ENCODE measurements around the gene NCBP3. TPM values are rescaled to one million over a fixed set of nuclear protein-coding genes. Genes with fewer than 3 reads are reported as not detected.

NCBP3 gene
- total RNA-seq, 4 donors from 2014 or later: 9.5 to 15.2 (median 14.5) TPM

DNA sequence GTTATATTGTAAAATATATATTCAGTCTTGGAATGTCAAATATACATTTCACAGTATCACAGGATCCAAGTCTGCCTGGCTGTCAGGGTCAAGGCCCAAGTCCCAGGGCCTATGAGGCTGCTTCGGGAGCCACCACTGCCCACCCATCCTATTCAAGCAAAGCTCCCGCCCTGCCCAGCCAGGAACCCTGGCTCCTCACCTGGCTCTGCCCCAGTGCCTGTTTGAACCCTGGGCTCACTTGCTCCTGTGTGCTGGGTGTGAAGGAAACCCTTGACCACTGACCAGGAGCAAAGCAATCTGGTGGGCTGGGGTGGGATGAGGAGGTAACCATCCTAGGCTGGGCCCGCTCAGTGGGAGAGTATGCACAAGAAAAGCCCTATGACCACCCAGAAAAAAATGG lies 72.1 kb downstream of the NCBP3 start:
- Histone ChIP-seq H3K4me1 (no peaks in the 10 kb centered on the region), H3K9me3 (no peaks in the 10 kb centered on the region), H3K4me3 (no peak overlapping the region), H3K27me3 (no peaks in the 10 kb centered on the region), H3K27ac (no peak overlapping the region), H3K36me3 (no peaks in the 10 kb centered on the region)
- no peak for TF ChIP-seq POLR2A (IDR thresholded peaks at IDR 0.05)
- TF ChIP-seq, protein P1, sequence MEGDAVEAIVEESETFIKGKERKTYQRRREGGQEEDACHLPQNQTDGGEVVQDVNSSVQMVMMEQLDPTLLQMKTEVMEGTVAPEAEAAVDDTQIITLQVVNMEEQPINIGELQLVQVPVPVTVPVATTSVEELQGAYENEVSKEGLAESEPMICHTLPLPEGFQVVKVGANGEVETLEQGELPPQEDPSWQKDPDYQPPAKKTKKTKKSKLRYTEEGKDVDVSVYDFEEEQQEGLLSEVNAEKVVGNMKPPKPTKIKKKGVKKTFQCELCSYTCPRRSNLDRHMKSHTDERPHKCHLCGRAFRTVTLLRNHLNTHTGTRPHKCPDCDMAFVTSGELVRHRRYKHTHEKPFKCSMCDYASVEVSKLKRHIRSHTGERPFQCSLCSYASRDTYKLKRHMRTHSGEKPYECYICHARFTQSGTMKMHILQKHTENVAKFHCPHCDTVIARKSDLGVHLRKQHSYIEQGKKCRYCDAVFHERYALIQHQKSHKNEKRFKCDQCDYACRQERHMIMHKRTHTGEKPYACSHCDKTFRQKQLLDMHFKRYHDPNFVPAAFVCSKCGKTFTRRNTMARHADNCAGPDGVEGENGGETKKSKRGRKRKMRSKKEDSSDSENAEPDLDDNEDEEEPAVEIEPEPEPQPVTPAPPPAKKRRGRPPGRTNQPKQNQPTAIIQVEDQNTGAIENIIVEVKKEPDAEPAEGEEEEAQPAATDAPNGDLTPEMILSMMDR (IDR thresholded peaks at IDR 0.05 in 4 of 5, conservative IDR thresholded peaks at IDR 0.05 in 1 of 5): no peak
- DNase-seq (no peak), ATAC-seq (no peak)
- intact Hi-C loops (cut with DNase I; ENCODE audit: low total_unique reads) (no loop called here), in situ Hi-C loops (cut with MboI; ENCODE audit: low sequenced_read_pairs in 4 of 4) (no loop called here)

DNA sequence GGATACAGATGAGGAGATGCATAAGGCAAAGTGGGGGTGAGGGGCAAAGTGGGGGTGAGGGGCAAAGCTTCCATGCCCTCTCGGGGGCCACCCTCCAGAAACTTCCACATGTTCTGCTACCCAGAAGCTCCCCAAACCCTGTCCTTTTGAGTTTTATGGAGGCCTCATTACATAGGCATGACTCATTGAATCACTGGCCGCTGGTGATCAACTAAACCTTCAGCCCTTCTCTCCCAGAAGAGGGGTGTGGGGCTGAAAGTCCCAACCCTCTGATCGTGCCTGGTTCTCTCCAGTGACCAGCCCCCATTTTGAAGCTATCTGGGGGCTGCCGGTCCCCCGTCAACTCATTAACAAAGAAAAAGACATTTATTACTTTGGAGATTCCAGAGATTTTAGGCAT lies 72.5 kb downstream of the NCBP3 start:
- in situ Hi-C loops (cut with MboI; ENCODE audit: low sequenced_read_pairs in 4 of 4): no loop called here

DNA sequence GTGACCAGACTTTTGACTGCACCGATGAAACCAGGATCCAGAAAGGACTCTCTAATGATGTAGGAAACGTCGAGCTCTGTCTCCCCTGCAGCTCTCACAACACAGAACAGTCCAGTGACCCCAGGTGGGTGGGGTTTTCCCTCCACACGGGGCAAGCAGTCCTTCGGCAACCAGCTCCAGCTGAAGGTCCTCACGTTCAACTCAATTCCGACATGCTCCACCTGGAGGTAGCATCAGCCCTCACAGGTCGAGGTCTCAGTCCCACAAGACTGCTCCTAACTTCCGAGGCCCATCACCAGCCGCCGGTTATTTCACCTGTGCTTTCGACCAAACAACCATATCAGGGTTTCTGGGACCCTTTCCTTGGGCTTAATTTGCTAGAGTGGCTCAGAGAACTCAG lies 73.3 kb downstream of the NCBP3 start:
- intact Hi-C loops (cut with DNase I; ENCODE audit: low total_unique reads): no loop called here
- no peak for DNase-seq
- H3K27me3 ChIP-seq: no peaks in the 10 kb centered on the region
- H3K27ac ChIP-seq: no peak overlapping the region
- no peak for TF ChIP-seq POLR2A (IDR thresholded peaks at IDR 0.05)
- TF ChIP-seq, protein P1 (IDR thresholded peaks at IDR 0.05 in 4 of 5, conservative IDR thresholded peaks at IDR 0.05 in 1 of 5): no peak
- no peaks in the 10 kb centered on the region for H3K36me3 ChIP-seq
- in situ Hi-C loops (cut with MboI; ENCODE audit: low sequenced_read_pairs in 4 of 4): no loop called here
- no peak for ATAC-seq
- no peaks in the 10 kb centered on the region for H3K9me3 ChIP-seq
- H3K4me1 ChIP-seq: no peaks in the 10 kb centered on the region
- no peak overlapping the region for H3K4me3 ChIP-seq

More for the DNA sequence above, 72.5 kb downstream of the NCBP3 start:
- DNase-seq: no peak
- H3K27ac ChIP-seq: no peak overlapping the region
- intact Hi-C loops (cut with DNase I; ENCODE audit: low total_unique reads): no loop called here
- no peaks in the 10 kb centered on the region for H3K9me3 ChIP-seq
- H3K4me1 ChIP-seq: no peaks in the 10 kb centered on the region
- ATAC-seq: no peak
- no peak overlapping the region for H3K4me3 ChIP-seq
- no peaks in the 10 kb centered on the region for H3K36me3 ChIP-seq
- H3K27me3 ChIP-seq: no peaks in the 10 kb centered on the region
- TF ChIP-seq POLR2A (IDR thresholded peaks at IDR 0.05): no peak
- TF ChIP-seq, protein P1 (IDR thresholded peaks at IDR 0.05 in 4 of 5, conservative IDR thresholded peaks at IDR 0.05 in 1 of 5): no peak

DNA sequence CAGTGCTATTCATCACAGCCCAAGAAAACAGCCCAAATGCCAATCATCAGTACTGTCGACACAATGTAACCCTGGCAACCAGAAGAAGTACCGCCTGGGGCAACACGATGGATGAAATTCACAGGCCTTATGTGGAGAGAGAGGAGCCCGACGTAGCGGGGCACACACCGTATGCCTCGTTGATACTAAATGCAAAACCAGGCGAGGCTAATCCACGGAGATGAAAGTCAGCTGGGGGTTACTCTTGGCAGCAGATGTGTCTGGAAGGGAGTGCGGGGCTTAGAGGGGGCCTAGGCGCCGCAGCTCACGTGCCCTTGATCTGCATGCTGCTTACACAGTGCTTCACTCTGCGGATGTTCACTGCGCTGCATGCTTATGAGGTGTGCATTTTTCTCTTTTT lies 74.9 kb downstream of the NCBP3 start:
- ATAC-seq (no peak), DNase-seq (no peak)
- no peaks in the 10 kb centered on the region for H3K36me3 ChIP-seq
- no peaks in the 10 kb centered on the region for H3K27me3 ChIP-seq
- TF ChIP-seq, protein P1 (IDR thresholded peaks at IDR 0.05 in 4 of 5, conservative IDR thresholded peaks at IDR 0.05 in 1 of 5): no peak
- no peak for TF ChIP-seq POLR2A (IDR thresholded peaks at IDR 0.05)
- in situ Hi-C loops (cut with MboI; ENCODE audit: low sequenced_read_pairs in 4 of 4): no loop called here
- no peaks in the 10 kb centered on the region for H3K9me3 ChIP-seq
- intact Hi-C loops (cut with DNase I; ENCODE audit: low total_unique reads): no loop called here
- H3K27ac ChIP-seq: no peak overlapping the region
- H3K4me3 ChIP-seq: no peak overlapping the region
- H3K4me1 ChIP-seq: no peaks in the 10 kb centered on the region

DNA sequence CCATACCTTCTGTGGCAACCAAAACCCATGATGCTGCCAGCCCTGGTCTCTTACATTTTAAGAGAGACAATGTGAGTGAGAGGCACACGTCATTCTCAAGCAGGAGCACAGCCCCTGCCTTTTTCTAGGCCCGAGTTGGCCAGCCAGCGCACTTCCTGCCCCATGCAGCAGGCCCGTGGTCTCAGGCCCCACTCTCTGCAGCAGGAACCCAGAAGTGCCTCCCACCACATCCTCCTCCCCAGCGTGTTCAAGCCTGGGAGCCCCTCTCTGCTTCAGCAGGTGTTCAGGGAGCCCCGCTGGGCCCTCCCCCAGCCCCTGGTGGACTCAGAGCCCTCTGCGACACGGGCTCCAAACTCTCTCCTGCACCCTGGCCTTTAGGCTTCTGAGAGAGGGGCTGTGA lies 75.6 kb downstream of the NCBP3 start:
- no peak for ATAC-seq
- no peak overlapping the region for H3K4me3 ChIP-seq
- H3K27me3 ChIP-seq: no peaks in the 10 kb centered on the region
- H3K36me3 ChIP-seq: no peaks in the 10 kb centered on the region
- in situ Hi-C loops (cut with MboI; ENCODE audit: low sequenced_read_pairs in 4 of 4) (no loop called here), intact Hi-C loops (cut with DNase I; ENCODE audit: low total_unique reads) (no loop called here)
- no peak for TF ChIP-seq POLR2A (IDR thresholded peaks at IDR 0.05)
- TF ChIP-seq, protein P1 (IDR thresholded peaks at IDR 0.05 in 4 of 5, conservative IDR thresholded peaks at IDR 0.05 in 1 of 5): no peak
- no peaks in the 10 kb centered on the region for H3K4me1 ChIP-seq
- no peak overlapping the region for H3K27ac ChIP-seq
- no peaks in the 10 kb centered on the region for H3K9me3 ChIP-seq
- no peak for DNase-seq

Measured in gastrocnemius medialis (tissue), 4 donors.